ENCODE results near the gene ICAM1.

- no peak for TF ChIP-seq CTCF (IDR thresholded peaks at IDR 0.05)
- no peak for TF ChIP-seq POLR2A (IDR thresholded peaks at IDR 0.05)
These were observed 45.5 kb downstream of the ICAM1 start for GRCh38 chr19:10316229-10317044.

All from right lobe of liver (tissue), 4 donors.